CD4-positive, alpha-beta T cell treated with Interferon alpha-2 for 1 hour (primary cell): Measurements from ENCODE around the gene ELAVL4.

Experiments used
- DNase-seq, 2 donors: peaks; one replicate each; pipeline ENCODE4 v3.0.0-alpha.2; 2020 to 2022

The ELAVL4 gene

DNA sequence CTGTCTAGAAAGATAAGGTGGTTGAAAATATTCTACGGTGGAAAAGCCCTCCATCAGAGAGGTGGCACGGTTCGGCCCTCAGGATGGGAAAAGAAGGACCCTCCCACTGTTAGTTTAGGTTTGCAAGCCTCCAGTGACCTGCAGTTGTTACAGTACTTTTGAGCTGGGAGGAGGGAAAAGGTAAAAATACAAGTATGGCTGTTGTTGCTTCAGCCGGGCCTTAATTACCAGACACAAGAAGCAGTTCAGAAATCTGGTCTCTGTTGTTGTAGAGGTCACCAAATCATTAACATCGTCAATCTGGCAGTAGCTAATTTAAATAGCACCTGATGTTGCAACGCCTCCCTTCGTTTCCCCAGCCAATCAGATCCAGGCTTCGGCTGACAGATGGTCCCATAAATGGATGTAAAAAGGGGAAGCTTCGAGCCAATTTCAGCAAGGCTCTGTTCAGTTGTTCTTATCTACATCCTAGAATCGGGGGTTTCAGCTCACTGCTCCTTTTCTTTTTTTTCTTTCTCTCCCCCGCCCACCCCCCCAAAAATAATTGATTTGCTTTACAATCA is at the start of gene ELAVL4:
TSS of gene ELAVL4 (plus strand) at position 424 of the 563 bp plus-strand sequence. CDS start 270 bp downstream, outside the sequence.
- DNase-seq = peak; percentile 6 to 22

DNA sequence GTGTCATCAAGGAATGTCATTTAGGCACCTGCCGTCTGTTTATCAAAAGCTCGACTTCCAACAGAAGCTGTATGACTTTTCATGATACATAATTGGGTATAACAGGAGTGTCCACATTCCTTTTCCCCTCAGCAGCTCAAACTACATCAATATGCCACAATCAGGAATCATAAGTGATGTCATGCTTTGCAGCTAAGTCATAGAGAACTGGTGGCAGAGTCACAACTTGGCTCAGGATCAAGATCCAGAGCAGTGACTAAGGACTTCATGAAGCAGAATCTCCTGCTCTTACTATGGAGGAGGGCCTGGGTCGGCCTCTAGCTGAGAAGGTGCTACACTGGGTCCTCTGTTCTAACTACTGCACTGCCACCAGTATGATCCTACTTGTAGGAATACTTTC is 48.4 kb upstream of the ELAVL4 start:
- DNase-seq = no peak

- no peak for DNase-seq
Measured at GRCh38 chr1:50066806-50067205, 41.9 kb upstream of the ELAVL4 start.

GRCh38 chr1:50074931-50075330 is 33.8 kb upstream of the ELAVL4 start:
- no peak for DNase-seq

DNA sequence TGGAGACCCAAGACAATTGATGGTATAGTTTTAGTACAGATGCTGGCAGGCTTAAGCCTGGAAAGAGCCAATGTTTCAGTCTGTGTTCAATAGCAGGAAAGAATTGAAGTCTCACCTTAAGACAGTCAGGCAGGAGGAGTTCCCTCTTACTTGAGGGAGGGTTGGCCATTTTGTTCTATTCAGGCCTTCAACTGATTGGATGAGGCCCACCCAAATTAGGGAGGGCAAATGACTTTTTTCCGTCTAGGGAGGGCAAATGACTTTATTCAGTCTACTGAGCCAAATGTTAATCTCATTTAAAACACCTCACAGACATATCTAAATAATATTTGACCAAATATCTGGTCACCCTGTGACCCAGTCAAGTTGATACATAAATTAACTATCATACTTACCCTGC is 31.4 kb upstream of the ELAVL4 start:
- DNase-seq = no peak

- DNase-seq = peak in 1 of 2 donors; percentile 9
Measured at GRCh38 chr1:50080904-50081586, 27.7 kb upstream of the ELAVL4 start.

DNA sequence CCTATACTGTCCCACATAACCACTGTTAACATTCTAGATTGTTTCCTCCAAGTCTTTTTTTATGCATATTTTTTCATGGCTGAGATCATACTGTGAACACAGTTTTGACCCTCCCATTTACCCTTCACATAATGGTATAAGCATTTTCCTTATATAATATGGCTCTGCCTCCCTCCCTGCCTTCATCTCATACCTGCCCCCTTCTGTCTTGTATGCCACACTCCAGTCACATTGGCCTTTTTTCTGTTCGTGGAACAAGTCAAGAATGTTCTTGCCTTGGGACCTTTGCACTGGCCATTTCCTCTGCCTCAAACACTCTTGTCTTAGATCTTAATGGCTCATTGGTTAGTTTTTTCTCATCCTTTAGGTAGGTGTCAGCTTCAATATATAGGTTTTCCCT is 24.3 kb upstream of the ELAVL4 start:
- DNase-seq = no peak

GRCh38 chr1:50091068-50091467 is 17.7 kb upstream of the ELAVL4 start:
- no peak for DNase-seq

DNA sequence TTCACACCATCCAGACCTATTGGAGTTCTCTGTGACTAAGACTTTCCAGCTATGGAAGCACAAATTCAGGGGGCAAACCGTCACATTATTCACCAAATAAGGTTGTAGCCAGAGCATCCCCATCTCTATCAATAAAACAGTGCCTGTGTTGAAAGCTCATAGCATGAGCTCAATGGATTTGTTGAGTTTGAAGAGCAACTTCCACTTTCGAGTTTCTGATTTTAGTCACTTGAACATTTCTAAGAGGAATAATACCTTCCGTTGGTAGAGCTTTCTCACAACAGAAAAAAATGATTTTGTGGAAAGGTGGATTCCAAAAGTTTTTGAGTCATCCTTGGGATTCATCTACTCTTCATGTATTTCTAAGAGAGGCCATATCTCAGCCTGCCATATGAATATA is 13.0 kb upstream of the ELAVL4 start:
- no peak for DNase-seq

DNA sequence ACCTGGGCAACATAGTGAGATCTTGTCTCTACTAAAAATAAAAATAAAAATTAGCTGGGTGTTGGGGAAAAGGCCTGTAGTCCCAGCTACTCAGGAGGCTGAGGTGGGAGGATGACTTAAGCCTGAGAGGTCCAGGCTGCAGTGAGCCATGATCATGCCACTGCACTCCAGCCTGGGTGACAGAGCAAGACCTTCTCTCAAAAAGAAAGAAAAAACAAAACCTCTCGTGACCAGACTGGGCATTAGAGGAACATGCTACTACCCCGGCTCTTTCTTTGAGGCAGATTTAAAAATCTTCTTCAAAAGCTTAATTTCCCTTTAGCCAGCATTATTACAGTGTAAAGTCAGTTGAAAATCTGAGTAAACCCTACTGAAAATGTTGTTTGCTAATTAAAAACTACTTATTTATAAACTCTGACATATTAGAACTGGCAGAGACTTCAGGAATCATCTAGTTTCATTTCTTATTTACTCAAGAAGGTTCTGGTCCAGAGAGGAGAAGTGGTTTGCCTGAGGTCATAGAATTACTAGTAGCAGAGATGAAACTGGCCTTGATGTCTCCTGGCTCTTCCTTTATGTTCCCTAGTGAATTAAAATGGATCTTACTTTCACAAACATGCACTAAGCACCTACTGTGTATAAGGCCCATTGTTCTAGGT is 11.6 kb upstream of the ELAVL4 start:
- DNase-seq = no peak

GRCh38 chr1:50097791-50098190 is 10.9 kb upstream of the ELAVL4 start:
- no peak for DNase-seq

- DNase-seq = no peak
Measured at GRCh38 chr1:50098591-50099021, 10.1 kb upstream of the ELAVL4 start.

GRCh38 chr1:50099654-50100053 is 9.1 kb upstream of the ELAVL4 start:
- no peak for DNase-seq

DNA sequence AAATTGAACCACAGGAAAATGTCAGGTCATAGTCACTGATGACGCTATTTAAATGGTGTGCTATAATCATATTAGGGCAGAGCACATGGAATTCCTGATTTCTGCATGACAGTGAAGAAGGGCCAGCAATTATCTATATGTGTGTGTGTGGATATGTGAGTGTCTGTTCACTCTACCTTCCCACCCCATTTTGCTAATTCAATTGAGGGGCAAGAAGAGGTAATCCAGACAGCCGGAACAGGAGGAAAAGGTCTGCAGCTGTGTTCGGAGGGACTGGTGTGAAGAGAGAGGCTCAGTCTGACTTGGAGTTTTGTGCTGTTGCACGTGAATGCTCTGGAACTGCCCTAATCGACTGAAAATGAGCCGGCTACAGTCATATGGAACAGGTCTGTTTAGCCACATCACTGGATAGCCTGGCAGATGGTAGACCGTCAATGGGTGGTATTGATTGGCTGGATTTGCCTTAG is 5.1 kb upstream of the ELAVL4 start:
- no peak for DNase-seq

GRCh38 chr1:50105433-50105832 is 3.3 kb upstream of the ELAVL4 start:
- DNase-seq = no peak

DNA sequence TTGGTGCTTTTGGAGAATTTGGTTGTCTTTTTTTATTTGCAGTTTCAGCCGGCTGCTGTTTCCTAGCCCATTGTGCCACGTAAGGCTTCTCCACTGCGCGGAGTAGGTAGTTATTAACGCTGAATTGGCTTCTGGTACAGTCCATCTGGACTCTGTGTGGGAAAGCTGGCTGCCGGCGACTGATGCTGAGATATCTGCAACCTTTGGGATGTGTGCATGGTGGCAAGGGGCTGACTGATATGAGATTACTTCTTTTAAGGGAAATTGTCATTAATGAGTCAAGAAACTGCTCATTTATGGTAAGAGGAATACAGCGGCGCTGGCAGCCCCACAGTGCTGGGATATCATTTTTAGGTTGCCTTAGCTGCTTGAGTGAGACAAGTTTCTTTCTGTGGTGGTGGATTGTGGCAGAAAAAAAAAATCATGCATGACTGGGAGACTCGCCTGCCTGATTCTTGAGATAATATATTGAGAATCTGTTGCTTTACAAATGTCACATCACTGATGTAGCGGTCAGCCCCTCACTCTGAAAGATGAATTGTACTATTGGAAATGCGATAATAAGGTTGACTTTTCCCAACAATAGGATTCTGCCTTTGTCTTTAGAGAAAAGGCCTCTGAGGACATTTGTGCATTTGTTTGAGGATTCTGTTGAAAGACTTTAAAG is 2.5 kb upstream of the ELAVL4 start:
- no peak for DNase-seq

GRCh38 chr1:50109116-50109515 is 396 bp downstream of the ELAVL4 start:
- no peak for DNase-seq

GRCh38 chr1:50109647-50110075 is 941 bp downstream of the ELAVL4 start:
- peak; percentile 2 to 16 for DNase-seq

- no peak for DNase-seq
Measured at GRCh38 chr1:50110151-50110550, 1.4 kb downstream of the ELAVL4 start.

GRCh38 chr1:50110656-50111055 is 1.9 kb downstream of the ELAVL4 start:
- DNase-seq = no peak

DNA sequence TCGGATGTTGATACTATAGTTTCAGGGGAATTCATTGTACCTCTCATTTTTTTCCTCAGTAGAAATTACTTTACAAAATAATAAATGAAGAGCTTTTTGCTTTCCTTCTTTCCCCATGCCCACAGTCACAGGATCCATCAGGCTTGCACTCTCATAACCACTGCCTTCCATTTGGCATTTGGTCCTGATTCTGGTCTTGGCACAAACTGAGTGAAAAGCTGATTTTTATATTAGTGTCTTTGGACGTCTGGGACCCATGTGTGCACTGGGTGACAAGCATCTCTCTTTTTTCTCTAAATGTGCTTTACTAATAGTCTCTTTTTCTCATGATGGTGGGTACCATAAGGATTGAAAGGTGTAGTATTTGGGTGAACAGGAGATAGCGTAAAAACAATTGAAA is 2.8 kb downstream of the ELAVL4 start:
- DNase-seq = no peak

DNA sequence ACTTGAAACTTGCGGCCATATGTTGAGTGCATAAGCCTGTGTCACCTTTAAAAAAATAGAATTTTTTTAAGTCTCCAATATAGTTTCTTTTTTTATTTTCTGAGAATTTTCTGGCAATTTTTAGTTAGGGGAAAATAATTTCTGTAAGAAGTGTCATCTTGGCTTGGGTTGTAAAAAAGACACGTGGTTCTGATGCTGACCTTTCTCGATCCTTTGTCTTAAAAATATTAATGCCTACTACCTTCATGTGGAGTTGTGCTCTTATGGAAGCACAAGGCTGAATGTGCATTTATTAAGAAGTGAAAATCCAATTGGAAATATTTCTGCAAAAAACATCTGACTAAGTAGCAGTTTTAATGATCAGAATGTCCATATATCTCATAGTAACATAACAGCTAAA is 3.5 kb downstream of the ELAVL4 start:
- no peak for DNase-seq

DNA sequence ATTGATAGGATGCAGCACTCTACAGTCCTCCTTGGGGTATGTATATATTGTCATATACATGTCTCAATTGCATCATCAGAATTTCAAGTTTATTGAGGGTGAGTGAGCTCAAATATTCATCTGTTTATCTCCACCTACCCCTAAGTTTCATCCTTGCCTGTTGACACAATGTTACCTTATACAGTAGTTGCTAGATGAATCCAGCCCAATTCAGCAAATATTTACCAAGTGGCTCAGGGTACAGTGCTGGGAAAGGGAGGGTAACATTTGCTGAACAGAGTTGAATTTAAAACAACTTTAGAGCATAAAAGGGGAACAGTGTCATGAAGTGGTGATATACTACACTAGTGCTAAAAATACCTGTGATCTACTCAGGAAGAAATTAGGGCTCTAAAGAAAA is 14.4 kb downstream of the ELAVL4 start:
- DNase-seq = no peak
